GM21515 (cell line): Measurements from ENCODE around the gene C9orf72.

Experiments
- ATAC-seq: cut with Tn5 transposase; IDR thresholded peaks from one replicate; pipeline ENCODE4 v1.9.1; 2021; ENCODE audit not compliant: unreplicated experiment

Gene C9orf72

DNA sequence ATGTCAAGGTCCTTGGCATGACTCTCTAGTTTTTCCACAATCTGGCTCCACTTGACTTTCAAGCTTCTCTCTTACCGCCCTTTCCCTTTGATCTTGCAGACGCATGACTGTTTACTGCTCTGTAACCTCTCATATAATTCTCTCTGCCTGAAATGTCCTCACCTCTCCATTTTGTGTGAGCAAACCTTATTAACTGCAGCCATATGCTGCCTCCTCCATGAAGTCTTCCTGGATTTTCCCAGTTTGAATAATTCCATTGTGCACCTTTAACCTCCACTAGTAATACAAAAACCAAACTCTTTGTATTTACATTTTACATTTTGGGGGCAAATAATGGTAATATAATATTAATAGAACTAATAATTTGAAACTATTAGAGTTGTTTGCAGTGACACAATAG is 9.5 kb upstream of the C9orf72 start:
- no peak for ATAC-seq

DNA sequence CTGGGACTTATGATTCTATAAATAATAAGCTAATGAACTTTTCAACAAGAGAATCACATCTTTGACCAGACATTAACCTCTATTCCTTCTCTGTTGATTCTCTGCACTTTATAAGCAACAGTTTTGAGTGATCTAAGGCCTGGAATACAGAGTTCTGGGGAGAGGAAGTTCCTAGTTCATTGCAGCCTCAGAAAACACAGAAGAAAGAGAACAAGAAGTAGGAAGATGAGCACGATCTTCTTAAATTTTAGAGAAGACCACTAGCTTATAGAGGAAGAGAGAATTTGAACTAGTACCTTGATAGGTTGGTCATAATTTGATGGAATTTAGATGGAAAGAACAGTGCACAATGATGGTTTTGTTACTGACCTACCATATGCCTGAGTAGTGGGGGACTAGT is 8.5 kb upstream of the C9orf72 start:
- no peak for ATAC-seq

DNA sequence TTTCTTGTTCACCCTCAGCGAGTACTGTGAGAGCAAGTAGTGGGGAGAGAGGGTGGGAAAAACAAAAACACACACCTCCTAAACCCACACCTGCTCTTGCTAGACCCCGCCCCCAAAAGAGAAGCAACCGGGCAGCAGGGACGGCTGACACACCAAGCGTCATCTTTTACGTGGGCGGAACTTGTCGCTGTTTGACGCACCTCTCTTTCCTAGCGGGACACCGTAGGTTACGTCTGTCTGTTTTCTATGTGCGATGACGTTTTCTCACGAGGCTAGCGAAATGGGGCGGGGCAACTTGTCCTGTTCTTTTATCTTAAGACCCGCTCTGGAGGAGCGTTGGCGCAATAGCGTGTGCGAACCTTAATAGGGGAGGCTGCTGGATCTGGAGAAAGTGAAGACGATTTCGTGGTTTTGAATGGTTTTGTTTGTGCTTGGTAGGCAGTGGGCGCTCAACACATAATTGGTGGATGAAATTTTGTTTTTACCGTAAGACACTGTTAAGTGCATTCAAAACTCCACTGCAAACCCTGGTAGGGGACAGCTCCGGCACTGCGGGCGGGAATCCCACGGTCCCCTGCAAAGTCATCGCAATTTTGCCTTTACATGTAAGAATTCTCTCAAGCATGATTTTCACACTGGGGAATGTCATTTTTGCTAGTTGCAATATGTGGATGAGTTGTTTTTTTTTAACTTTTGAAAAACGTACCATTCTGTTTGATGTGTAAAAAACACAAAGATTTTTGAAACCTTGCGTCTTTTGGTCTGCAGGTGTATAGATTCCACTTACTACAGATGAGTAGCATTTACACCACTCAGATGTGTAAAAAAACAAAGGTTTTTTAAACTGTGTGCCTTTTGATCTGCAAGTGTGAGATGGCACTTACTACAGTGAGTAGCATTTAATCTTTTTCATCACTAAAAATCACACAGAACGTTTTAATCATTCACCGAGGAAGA is 631 bp upstream of the C9orf72 start:
- peak; percentile 91 for ATAC-seq

DNA sequence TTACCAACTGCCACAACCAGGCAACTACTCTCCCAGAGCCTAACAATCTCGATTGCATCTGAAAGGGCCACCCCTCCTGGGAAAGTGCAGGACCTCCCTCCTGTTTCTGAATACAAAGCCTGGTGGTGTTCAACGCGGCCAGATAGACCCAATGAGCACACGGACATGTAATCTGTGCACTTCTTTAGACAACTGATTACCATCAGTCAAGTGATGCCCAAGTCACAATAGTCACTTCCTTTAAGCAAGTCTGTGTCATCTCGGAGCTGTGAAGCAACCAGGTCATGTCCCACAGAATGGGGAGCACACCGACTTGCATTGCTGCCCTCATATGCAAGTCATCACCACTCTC is 739 bp downstream of the C9orf72 start:
- ATAC-seq = peak; percentile 38

DNA sequence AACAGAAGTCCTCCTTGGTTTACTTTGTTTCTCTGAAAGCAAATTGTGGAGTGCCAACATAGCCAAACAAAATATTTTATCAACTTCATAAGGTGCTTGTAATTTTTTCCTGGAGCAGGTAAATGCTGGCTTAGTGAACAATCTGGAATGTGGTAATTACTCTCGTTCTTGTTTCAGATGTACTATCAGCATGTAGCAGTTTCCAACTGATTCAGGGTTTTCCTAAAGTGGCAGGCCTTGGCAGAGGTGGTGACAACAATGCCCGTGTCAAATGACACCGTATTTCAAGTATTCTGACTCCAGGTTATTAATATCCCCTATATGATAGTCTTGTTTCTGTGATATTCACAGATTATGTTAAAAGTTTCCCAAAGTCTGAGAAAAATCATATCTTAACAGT is 1.2 kb downstream of the C9orf72 start:
- ATAC-seq = no peak

DNA sequence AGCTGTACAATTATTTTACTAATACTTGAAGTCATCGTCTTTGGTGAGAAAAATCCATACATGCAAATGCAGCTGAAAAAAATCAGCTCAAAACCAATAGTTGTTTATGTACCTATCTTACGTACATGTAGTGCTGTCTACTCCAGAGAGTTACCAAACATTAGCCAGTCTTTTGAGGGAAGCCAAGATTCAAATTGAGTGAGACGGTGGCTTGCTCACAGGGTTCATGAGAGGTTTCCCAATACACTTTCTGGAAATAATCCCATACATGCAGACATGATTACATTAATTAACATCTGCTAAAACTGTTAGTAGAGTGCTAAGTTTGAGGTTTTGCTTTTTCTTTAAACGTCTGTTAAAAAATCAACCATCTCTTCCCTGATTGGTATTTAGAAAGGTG is 2.3 kb downstream of the C9orf72 start:
- no peak for ATAC-seq

DNA sequence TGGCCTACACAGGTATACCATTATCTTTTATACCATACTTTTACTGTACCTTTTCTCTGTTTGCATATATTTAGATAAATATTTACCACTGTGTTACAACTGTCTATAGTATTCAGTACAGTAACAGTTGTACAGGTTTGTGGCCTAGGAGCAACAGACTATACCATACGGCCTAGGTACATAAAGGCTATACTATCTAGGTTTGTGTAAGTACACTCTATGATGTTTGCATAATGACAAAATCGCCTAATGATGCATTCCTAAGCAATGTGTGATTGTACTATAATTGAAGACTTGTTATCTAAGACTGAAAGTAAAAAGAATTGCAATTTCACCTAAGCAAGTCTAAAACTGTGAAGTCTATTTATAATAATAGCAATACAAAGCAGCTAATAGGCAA is 3.9 kb downstream of the C9orf72 start:
- no peak for ATAC-seq

DNA sequence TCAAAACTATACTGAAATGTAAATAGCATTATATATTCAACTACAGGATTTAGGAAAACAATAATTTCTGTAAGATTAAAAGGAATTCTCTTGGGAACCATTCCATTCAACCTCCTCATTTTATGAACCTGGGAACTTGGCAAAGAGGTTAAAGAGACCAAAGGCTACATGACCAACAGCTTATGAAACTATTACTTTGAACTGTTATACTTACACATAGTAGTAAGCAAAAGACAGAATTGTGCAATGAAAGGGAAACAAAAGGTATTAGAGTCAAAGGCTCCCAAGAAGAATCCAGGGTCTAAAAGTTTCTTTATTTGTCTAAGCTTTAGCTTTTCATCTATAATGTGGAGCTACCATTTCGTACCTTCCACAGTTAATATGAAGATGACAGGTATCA is 7.2 kb downstream of the C9orf72 start:
- no peak for ATAC-seq

DNA sequence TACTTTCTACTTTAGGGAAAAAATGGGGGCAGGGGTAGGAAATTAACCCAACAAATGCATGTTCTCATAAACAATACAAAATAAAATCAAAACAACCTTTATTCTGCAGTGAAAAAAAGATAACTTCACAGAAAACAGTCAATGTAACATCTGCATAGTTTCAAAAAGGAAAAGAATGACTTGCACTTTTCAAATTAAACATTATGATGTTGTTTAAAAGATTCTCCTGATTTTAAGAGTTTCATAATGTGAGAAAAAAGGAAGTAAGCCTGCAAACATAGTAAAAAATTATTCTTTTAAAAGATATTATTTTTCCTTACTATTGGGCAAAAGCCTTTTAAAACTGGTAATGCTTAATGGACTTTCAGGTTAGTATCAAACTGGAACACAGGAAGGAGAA is 7.6 kb downstream of the C9orf72 start:
- ATAC-seq = no peak

DNA sequence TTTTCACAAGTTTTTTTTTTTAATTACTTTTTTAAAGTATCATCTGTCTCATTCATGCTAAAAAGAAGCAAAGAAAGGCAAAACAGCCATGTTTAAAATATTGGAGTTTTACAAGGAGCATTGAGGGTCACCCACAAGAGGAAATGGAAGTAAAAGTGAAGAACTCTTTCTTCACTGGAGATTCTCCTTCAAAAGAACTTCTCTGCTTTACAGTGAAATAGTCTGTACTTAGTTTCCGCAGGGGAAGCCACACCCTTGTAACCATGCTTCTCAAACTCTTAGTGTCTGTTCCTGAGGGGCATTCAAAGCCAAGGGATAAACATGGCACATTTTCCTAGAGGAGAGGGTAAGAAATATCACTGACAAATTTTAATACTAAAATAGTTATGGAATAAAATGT is 8.6 kb downstream of the C9orf72 start:
- peak; percentile 42 for ATAC-seq

DNA sequence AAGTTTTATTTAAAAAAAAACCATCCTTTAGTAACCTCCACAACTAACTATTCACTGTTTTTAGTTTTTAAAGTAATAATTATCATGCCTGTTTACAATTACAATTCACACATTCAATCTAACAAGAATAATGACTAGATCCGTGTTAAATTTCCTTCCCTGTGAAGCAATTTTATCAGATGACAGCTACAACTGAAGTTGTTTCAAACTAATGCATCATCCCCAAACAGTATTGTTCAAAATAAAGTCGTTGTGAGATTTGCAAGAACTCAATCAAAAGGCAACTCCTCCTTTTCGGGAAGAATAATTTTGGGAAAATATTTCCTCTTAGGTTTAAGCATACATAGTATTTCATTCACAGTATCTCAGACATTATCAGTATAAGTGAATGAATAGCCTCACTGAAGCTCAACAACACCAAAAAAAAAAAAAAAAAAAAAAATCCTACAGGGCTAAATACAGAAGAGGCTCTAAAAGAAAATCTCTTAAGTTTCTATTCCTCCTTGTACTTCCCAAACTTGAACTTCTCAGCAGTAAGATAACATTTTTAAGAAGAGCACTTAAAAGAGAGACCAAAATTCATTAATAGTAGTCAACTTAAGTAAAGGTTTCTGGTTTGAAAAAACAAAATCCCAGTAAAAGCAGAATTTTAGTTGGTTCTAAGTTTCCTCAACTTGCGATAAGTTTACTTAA is 9.4 kb downstream of the C9orf72 start:
- ATAC-seq = no peak

DNA sequence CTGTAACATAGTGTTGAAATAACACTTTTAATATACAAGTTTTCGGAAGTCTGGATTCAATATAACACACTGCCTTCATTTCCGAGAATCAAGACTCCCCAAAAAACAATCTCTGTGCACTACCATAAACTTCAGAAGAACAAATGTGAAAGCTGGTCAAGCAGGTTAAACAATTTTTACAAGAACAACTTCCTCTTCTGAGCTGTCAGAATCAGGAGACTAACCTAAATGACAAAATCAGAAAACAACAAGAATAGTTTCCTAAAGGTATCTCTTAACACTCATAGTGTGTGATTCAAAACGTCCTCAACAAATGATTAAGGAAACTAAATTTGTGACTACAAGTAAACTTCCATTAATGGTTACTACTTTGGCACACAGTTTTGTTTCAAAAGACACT is 11.6 kb downstream of the C9orf72 start:
- no peak for ATAC-seq

DNA sequence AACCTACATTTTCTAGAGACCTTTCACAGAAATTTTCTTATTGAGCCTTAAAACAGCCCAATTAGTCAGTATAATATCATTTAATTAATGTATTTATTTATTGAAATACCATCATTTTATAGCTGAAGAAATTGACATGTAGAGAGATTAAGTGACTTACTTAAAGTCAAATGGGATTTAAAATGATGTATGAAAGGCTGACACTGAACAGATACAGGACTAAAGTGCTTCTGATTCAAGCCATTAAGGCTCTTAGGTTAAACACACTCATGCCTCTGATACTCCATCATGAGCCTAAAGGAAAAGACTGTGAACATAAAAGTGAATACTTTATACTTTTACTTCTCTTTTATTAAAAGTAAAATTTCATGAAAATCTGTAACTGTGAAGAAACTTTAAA is 12.8 kb downstream of the C9orf72 start:
- no peak for ATAC-seq

DNA sequence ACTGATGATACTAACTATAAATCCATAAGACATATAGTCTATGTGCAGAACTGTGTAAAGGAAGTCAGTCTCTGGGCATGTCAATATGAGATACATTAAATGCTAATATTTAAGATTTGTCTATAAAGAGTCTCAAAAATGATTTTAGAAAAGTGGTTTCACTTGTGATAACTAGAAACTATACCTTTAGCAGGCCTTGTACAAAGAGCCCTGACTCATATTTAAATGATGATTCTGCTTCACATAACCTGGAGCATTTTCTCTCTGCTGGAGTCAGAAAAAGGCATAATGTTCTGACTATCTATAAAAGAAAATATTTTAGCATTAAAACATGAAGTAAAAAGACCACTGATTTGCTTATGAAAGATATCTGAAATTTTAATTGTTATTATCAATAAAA is 15.0 kb downstream of the C9orf72 start:
- ATAC-seq = no peak

DNA sequence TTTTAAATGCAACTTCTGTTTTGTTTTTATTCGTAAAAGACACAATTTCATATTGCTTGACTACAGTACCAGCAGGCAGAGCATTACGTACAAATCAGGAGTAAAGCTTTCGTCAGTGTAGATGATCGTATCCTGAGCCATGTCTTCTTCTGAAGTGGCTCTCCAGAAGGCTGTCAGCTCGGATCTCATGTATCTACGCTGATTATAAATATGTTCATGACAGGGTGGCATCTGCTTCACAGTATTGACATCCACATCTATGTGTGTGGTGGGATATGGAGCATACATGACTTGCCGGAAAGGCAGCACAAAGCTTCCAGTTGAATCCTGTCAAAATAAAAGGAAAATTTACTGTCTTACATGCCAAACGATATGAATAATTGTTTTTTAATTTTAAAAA is 16.8 kb downstream of the C9orf72 start:
- ATAC-seq = no peak

DNA sequence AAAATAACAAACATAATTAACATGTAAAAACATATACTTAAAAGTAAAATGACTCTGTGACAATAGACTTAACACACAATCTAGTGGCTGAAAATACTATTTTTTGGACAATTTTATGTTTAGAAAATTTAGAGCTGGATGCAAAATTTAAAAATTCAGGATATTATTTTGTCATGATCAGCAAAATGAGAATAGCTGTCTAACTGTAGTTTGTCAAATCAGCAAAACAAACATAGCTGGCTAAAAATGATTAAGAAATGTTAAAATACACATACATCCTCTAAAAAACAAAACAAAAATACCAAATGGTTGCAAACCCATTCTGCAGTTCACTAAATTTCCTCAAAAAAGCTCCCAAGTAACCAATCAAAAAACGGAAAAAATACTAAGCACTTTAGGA is 18.6 kb downstream of the C9orf72 start:
- ATAC-seq = no peak

DNA sequence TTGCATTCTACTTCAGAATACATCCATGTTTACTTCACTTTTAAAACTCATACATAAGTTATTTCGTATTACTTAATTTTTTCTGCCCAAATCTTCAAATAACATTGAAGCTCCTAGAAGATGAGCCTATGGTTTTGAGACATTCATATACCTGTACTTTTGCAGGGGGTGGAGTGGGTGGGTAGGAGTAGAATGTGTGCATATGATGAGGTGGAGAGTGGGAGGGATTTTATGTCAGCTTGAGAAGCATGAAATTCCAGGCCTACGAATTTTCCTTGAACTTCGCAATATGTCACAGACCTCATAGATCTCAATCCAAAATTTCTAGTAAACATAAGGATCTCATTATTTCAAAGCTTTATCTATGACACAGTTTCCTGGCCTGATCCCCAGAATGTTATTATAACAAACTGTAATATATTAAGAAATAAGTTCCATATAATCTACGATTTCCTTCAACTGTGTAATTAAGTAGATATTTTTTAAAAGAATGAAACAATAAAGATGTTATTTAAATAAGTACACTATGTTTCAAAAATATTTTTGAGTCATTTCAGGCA is 24.0 kb downstream of the C9orf72 start:
- ATAC-seq = no peak

DNA sequence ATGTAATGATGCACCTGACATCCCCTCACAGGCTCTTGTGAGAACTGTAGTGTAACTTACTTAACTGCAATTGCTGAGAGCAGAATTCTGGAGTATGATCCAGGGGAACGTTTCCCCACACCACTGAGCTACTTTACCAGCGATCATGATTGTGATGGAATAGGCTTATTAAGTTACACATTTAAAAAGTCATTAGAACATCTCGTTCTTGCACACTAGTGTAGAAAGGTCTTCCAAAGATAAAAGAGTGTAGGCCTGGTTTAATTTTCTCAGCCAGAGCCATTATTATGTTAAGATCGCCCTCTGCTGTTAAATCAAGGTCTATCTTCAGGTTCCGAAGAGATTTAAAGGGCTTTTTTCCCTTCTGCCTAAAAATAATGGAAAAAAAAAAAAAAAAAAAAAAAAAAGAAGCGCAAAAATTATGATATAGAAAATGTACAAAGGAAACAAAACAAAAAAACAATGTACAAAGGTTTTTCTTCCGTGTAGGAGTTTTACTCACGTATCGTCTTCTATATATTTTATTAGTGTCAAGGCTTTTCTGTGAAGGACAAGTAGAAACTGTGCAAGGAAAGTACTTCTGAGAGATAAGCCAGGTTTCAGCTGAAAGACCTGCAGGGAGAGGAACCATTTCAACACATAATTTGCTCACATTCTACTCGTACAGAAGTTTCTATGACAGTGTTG is 25.1 kb downstream of the C9orf72 start:
- no peak for ATAC-seq

DNA sequence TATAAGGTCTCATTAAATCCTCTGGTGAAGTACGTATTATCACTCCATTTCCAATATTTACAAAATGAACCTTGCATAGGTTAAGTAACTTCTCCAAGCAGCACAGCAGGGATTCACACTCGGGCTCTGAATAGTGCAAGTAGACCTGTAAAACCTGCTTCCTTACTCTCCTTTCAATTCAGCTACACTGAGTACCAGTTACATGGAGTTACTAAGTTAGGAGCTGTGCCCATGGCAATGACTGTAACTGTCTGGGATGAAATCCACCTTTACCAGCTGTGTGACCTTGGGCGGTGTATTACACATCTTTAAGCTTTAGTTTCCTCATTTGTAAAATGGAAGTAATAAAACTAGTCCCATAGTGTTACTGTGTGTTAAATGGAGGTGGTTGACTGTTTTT is 27.8 kb downstream of the C9orf72 start:
- no peak for ATAC-seq

DNA sequence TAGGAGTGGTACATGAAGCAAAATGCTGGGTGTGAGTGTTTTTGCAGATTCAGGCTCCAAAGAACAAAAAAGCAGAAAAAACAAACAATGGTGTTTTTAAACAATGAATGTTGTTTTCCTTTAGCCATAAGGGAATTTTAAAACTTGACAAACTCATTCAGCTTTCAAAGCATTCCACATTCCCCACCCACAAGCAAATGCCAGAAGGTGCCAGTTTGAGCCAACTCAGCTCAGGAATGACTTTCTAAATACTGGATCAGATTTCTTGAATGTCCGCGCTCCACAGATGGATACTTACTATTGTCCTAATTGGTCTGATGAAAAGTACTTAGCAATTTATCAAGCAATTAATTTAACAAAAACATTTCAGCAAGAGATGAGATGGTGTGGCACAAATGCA is 30.8 kb downstream of the C9orf72 start:
- ATAC-seq = no peak

DNA sequence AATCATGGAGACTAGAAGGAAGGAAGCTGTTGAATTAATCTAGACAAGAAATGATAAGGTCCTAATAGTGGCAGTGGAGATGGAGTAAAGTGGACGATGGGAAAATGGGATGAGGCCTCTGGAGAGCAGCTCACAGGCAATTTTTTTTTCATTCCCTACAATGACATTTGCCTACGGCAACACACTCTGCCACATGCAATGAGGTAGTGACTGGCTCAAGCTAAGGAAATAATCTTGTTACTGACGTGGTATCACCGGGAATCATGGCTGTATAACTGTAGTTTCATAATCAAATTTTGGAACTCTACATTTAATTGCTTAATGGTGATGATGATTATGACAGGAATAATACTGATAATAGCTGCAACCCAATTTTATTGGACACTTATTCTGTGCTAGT is 31.5 kb downstream of the C9orf72 start:
- ATAC-seq = no peak

DNA sequence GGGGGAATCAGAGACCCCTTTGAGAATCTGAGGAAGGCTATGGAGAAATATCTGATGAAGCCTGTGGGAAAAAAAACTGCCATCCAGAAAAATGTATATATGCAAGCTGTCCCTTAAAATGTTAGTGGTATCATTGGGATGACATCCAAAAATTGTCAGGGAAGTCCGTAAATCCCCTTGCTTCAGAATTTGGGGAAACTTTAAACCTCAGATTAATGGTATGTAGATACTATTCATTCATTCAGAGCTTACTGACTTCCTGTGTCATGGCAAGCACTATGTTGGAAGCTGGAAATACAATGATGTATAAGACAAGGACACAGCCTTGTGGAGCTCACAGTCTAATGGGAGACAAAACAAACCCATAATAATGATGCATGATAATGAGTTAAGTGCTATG is 32.8 kb downstream of the C9orf72 start:
- ATAC-seq = no peak
